T-helper 9 cell (primary cell): Measurements from ENCODE around the gene NRXN3.

Source experiments
- DNase-seq: peaks from one replicate; pipeline ENCODE4 v3.0.0-alpha.2; 2020

The NRXN3 gene

DNA sequence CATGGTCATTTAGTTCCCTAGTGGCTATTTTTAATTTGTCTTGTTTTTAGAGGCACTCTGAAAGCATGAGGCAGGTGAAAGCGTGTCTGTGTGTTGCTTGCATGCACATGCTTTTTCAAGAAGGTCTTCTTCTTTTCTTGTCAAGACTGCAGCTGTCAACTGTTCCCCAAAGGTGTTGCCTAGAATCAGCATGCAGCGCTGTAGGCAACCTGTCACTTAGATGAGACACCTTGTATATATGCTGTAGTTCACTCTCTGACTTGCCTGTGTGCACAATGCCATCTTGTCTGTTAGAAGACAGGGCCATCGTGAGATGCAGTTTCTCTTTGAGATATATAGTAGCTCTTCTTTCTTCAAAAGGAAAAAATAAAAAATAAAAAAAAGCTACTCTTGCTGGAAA lies 1155.4 kb downstream of the NRXN3 start:
- DNase-seq = no peak

DNA sequence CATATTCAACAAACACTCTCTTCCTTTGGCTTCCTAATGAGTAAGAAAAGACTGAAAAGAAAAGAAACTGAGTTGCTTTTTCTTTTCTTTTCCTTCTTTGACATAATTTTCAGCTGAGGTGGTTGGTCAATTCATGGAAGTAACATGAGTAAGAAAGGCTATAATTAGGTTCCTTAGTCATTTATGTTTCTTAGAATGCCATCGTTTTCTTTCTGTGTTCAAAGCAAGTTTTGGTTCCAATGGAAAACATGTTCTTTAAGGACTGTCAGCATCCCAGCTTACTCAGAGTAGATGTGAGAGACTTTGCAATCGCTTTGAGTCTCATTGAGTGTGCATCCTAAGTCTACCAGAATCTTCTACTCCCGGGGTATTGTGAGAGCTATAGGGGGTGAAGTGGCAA lies 1158.7 kb downstream of the NRXN3 start:
- no peak for DNase-seq

DNA sequence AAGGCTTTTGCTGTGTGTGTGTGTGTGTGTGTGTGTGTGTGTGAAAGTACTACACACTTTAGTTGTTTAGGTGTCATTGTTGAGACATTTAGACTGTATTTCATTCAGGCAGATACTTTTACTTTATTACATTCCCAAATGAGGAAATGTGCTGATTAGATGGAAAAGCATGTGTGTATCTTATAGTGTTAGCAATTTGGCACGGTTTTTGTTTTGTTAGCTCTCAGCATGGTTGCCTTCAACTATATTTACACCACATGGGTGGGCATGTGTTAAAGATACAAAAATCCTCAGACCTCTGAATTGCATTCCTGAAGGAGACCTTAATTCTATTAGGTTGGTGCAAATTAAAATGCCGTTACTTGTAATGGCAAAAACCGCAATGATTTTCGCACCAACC lies 1161.7 kb downstream of the NRXN3 start:
- no peak for DNase-seq

DNA sequence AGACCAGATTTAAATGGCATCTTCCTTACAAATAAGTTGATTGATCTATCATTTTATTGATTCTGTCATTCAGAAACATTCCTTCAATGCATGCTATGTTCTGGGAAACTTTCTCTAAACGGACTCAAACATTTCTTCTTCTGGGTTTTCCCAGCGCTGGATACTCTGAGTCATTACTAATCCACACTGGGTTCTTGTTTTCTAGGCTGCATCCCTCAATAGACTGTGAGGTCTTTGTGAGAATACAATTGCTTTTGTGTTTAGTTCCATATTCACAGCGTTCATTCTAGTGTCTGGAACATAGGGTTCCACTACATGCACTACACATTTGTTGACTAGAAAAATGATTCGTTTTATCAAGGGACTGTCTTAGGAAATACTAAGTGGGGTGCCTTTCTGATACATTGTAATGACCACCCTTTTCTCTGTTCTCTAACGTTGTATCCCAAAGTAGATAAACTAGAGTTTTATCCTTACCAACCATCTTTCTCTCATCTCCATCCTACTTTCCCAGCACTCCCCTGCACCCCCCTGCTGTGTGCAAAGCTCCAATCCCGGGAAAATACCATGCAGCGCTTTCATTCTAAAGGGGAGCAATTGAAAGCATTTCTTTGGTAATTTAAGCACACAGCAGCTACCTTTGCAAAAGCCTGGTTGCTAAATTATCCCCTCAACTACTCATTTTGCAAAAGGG lies 1162.5 kb downstream of the NRXN3 start:
- DNase-seq = no peak

DNA sequence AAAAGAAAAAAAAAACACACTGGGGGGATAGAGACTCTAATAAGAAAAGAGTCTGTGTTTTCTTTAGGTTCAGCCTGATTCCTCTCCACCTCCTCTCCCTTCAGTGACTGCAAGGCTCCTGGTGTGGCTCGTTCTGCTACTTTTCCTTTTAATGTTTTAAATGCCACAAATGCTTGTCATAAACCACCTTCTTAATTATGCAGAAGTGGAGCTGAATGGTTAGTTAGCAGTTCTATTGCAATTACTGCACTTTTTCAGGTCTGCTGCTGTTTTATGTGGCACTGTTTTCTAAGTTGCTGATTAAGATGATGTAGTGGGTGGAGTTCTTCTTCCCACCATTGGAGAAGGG lies 1163.0 kb downstream of the NRXN3 start:
- no peak for DNase-seq

DNA sequence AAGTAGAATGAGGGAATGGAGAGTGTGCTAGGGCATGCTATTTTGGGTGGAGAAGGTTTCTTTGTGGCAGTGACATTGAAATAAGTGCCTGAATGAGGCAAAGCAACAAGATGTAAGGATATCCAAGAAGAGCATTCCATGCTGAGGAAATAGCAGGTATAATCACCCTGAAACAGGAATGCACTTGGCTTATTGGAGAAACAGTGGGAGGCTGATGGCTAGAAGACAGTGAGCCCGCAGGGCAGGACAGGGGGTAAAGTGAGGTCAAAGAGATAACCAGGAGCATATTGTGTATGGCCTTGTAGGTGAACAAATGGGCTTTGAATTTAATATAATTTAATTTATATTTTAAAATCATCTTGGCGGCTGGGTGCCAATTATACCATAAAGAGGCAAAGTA lies 1164.1 kb downstream of the NRXN3 start:
- DNase-seq = no peak

DNA sequence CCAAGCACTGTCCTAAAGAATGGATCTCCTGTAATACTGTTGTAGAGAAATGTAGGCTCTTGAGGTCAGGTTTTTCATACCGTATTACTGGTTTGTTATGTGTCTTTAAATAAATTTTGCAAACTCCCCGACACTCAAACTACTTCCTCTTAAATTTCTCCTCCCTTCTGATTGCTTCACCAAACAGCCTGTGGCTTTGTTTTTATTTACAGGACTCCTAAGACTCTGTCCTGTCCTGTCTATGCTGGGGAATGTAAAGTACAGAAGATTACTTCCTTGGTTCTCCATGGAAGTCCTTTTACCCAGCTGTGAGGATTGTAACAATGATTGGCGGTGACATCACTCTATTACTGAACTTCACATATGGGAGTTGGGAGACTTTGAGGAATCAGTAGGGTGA lies 1167.6 kb downstream of the NRXN3 start:
- no peak for DNase-seq

DNA sequence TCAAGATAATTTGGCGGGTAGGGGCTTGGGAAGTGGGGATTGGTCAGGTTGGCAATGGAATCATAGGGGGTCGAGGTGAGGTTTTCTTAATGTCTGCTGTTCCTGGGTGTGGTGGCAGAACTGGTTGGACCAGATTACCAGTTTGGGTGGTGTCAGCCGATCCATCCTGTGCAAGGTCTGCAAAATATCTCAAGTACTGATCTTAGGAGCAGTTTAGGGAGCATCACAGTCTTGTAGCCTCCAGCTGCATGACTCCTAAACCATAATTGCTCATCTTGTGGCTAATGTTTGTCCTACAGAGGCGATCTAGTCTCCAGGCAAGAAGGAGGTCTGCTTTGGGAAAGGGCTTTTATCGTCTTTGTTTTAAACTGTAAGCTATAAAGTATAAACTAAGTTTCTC lies 1172.8 kb downstream of the NRXN3 start:
- DNase-seq = no peak

DNA sequence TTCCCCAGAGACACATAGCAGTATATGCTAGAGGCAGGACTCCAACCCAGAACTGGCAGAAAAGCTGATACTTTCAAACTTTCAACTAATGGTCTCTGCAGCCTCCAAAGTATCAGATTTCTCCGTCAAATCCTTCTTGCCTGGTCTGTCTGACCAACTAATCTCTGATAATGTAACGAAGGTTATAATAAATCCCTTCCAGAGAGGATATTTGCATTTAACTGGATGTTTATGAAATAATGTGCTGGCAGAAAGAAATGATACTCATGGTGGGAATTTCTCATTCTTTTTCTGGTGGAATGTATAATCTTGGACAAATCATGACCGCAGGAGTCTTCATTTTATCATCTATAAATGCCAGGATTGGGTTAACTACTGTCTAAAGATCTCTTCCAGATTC lies 1180.8 kb downstream of the NRXN3 start:
- DNase-seq = no peak

DNA sequence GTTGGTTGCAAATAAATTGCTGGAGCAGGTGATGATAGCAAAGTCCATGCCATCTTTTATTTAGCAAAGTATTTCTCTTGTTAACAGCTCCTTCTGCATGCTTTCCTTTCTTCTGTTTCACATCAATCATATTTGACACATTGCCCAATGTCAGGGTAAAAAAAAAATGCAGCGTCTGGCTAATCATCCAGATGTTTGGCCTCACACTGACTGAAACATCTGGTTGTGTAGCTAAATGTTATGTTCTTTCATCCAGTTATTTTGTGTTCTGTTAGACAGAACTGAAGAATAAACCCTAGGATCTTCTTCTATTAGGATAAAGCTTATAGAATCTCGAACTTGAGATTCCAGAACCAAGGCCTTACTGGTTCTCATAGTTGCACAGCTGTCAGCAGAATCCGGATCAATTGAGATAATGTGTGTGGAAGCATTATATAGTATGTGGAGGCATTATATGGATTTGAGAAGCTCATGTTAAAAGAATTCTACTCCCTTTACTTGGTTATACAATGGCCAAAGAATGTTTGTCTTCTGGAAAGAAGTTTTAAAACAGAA lies 1182.0 kb downstream of the NRXN3 start:
- no peak for DNase-seq

DNA sequence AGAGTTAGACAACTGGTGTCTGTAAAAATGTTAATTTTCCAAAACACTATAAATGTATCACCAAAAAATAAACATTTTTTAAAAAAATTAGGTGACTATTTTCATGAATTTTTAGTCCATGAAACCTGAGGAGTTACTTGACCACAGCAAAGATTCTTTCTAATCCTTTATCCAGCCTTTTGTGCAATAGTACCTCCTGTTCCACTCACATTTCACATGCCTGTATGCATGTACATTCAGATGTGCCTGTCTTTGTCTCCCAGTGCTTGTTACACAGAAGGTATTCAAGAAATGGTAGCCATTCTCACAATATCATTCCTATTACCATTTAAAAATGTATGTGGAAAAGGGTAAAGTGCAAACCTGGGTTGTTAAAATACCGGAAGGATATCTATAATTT lies 1184.2 kb downstream of the NRXN3 start:
- no peak for DNase-seq

DNA sequence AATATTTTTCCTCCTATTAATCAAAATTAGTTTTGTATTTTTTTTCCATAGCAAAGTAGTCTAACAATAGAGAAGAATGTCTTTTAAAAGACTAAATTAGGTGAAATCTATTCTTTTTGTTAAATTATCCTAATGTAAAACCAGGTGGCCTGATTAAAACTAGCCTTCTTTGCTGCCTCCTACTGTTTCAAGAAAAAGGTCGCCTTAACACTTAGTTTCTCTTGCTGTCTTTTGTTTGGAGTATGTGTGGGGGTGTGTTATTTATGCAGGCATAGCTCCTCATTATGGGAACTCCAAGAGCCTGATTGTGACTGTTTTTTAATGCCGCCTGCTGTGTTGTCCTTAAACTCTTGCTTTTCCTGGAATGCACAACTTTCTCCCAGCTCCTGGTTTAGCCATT lies 1185.9 kb downstream of the NRXN3 start:
- DNase-seq = no peak

DNA sequence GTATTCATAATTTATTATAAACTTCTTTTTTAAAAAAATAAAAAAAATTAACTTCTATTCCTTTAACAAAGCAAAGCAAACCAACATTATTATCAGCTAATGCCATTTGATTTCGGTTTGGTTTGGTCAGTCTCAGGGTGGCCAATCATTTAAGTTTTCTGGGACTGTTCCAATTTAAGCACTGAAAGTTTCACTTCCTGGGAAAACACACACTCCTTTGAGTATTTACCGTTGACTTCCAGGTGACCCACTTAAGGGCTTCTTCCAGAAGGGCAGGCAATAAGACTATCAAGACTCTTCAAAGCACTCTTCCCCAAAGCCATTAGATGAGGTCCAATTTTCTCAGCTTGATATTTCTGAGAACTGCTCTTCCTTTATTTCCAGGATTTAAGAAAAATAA lies 1187.1 kb downstream of the NRXN3 start:
- DNase-seq = no peak

DNA sequence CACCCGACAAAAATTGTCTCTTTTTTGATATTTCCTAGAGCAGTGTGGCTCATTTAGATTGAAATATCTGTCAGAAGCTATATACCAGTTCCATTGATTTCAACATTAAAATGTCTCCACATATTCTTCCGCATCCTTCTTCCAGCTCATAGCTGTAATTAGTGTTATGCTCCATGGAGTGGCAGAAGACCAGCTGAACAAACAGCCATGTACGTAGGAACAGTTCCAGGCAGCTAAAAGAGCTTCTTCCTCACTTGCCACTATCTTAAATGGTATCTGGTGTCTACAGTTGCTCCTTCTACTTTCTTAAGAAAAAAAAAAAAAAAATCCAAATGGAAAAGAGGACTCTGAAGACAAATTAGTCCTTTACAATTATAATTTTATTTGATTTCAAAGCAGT lies 1193.1 kb downstream of the NRXN3 start:
- DNase-seq = no peak

DNA sequence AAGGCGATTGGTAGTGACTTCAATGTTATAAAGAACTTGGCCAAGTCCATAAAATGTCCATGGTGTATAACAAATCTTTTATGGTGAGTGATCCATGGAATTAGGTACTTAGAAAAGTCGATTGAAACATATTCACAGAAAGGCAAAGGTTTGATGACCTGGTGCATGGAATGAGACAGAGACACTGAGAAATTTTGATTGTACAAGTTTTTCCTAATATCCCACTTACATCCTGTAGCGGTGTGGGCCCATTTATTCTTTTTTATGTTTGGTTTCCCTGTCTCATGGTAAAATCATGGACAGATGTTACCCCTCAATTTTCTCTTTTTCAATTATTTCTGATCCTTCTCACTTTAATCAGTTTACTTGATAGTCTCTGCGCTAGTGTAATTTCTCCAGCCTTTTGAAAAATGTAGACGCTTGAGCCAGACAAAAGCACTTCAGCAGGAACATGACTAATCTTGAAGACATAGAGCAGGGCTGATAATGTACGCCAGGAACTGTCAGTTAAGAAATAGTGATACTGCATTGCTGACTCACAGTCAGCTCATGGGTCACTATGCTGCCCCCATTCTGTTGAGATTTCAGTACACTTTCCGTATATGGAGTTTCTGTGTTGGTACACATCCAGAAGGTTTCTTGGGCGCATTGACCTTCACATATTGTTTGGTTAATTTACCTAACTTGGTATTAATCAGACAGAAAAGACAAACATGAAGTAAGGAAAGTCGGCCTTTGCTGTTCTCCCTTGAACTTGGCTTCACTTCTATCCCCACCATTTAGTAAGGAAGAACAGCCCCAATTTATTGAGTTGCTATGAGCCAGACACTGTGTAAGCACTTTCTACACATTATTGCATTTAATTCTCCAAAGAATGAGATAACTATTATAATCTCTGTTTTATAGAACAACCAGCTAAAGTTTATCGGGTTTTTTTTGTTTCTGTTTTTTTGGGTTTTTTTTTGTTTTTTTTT lies 1199.5 kb downstream of the NRXN3 start:
- DNase-seq = no peak

DNA sequence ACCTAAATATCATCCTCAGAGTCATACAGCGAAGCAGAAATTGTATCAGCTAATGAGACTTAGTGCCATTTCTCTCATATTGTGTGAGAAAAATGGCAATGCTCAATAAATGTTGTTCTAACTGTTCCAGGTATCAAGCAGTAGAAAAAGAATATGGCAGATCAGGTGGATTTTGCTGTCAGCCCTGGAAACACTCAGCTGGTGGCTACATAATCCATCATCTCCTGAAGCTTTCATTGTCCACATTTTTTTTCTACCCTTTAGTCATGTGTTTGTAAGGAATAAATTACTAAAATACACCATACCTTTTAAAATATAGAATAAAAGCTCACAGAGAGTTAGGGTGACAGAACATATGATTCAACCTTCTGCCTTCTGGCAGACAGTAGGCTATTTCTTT lies 1200.8 kb downstream of the NRXN3 start:
- DNase-seq = no peak

DNA sequence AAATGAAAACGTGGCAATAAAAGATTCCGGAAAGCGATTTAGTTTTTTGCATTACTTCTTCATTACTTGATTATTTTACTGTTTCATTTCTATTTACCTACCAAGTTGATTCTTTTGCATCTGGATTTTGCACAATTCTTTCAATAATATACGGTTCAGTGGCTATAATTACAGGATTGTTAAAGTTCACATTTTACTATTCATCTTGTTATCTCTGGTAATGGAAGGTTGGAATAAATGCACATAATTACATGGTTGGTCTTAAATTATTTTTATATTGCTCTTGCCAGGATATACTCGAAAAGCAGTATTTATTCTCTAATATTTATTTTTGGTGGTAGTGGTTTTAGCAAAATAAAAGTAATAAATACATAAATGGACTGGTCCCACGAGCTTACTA lies 1203.3 kb downstream of the NRXN3 start:
- DNase-seq = no peak

DNA sequence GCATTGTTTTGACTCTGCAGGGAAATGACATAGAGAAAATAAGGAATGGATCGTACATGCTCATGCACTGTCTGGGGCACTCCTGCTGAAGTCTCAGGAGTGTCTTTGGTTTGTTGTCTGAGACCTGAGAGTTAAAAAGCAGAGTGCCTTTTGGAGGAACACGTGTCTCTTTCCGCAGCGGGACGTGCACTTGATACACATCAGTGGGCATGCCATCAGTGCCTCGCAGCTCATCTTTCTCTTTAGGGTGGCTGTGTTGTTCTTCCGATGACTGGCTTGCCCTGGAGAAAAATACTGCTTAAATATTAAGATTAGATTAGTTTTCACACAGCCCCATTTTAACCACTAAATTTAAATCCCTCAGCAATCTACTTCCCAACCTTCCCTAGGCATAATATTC lies 1205.2 kb downstream of the NRXN3 start:
- no peak for DNase-seq

DNA sequence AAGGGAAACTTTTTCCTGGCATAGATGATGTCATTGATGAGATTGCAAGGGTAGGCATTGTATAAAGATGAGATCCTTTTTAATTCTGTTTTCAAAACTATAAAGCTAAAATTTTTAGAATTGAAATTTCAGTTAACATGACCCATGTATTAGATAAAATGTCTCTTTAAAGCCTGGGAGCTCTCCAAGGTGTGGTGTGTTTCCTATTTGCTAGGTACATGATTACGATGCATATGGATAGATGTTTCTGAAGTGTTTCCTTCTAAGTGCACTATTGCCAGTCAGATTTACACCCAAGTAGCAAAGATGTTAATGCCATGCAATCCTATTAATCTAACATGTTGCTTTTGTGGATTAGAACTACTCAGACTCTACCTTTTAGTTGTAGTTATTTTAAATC lies 1206.4 kb downstream of the NRXN3 start:
- DNase-seq = no peak

DNA sequence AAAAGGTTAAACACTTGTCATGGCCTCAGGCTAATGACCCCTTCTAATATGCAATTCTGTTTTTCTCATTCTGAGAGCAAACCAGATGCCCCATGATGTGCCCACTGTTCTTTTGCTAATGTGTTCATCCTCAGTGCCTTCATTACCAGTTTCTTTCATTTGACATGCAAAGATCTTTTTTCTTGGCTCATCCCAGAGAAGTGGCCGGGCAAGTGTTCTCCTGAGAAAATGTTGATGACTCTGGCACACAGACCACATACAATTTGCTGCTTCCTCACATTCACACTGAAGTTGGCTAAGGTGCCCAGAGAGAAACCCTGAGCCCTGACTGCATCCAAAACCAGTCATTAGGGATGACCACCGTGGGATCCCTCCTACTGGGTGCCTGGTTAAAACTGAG lies 1207.8 kb downstream of the NRXN3 start:
- no peak for DNase-seq

DNA sequence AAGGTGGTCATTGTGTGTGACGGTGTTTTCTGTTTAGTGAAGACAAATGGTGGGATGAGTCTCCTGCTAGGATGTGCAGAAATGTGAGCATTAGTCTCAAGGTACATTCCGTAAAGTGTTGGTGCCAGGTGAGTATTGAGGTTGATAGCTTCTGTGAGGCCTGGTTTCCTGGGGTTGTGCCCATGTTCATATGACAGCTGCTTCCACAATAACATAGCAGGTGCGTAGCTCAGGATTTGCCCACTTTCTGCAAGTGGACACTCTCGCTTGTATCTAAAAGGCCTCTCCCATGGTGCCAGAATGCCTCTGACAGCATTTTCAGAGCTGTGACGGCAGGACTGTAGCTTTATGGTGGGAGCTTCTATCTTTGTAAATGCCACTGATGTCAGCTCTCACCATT lies 1209.1 kb downstream of the NRXN3 start:
- DNase-seq = no peak

DNA sequence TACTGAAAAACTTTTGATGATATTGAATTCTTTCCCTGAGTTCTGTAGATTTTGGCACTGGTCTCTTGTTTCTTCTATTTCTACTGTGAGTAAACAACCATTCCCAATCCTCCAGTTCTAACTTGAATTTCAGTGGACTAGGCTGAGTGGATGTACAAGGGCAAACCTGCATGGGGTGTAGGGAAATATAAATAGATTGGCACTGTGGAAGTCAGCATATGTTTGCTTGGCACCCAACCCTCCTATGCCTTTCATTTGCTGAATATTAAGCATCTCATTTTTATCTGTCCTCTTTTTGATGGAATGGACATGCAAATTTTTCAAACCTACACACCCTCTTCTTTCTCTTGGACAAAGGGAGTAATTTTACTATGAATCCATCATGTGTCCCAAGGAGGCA lies 1212.9 kb downstream of the NRXN3 start:
- no peak for DNase-seq

DNA sequence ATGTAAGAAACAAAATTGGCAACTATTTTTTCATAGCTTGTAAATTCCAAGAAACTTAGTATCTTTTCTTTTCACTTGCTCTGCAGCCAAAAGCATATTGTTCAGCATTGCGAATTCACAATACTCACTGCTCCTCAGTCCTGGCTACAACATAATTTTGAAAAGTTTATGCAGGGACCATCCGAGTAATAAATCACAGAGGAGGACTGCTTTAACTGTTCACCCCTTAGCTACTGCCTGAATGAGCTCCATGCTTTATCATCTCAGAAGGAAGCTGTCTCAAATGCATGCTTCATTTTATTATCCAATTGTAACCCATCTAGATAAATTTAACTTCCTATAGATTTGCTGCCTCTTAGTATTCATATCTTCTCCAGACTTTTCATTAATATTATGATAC lies 1213.3 kb downstream of the NRXN3 start:
- no peak for DNase-seq

DNA sequence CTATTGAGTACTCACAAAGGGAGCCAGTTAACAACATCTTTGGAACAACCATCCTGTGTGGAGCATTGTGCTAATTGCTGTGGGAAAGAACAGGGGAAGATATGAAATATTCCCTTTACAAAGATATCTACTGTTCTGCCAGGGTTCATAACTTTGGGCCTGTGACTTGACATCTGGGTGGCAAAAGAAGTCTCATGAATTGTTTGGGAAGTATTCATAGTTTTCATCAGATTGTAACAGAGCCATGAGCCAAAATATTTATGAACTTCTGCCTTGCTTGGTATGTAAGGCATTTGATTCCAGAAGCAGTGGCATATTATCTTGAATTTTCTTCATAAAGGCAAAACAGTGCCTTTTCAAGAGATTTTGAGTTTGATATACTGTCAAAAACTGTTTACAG lies 1224.9 kb downstream of the NRXN3 start:
- DNase-seq = no peak
